HG02938 (cell line): ENCODE data around the gene LYPD6.

Source experiments
- ATAC-seq: cut with Tn5 transposase; IDR thresholded peaks from one replicate; pipeline ENCODE4 v1.9.1; 2021; ENCODE audit warnings: mild to moderate bottlenecking, moderate library complexity; ENCODE audit not compliant: unreplicated experiment

The LYPD6 gene

DNA sequence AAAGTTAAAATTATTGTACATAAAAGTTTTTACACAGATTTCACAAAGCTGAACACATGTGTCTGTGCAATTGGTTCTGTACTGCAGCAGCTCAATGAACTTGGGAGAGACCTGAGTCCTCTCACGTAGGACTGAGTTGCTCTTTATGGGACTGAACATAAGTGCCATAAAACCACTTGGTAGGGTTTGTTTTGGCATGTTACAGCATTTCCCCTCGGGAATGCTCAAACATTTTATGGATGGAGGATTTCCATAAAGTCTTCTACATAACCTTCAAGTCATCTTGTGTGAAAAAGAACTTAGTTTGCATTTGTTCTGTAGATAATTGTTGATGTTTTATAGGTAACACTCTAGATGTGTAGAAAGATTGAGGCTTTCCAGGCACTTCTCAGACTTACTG is 15.9 kb downstream of the LYPD6 start:
- no peak for ATAC-seq

DNA sequence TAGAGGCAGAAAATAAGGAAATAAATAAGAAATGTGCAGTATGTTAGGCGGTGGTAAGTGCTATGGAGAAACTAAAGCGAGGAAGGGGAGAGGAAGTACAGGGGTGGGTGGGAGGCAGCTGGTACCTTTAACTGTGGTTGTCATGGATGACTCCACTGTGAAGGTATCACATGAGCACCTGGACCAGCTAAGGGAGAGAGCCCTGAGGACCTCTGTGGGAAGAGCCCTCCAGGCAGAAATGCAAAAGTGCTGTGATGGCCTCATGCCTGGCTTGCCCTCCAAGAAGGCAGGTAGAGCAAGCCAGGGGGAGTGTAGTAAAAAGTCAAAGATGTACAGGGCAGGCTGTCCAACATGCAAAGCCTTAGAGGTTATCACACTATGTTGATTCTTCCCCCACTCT is 17.9 kb downstream of the LYPD6 start:
- ATAC-seq: no peak

DNA sequence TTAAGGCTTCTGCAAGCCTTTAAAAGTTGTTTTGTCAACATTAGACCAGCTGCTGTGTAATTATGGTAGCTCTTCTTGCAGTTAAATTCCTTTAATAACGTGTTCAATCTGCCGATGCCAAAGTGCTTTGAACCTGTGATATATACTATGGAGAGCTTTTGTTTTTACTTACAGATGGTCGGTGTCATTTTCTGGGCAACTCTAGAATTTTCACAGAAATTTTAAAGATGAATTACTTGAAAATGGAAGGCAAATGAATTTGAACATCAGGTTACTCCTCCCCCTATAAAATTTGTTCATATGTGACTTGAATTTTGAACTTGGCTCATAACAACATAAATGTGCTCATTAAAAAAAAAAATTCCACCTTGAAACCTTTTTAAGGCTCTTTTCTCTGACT is 23.0 kb downstream of the LYPD6 start:
- ATAC-seq: no peak

DNA sequence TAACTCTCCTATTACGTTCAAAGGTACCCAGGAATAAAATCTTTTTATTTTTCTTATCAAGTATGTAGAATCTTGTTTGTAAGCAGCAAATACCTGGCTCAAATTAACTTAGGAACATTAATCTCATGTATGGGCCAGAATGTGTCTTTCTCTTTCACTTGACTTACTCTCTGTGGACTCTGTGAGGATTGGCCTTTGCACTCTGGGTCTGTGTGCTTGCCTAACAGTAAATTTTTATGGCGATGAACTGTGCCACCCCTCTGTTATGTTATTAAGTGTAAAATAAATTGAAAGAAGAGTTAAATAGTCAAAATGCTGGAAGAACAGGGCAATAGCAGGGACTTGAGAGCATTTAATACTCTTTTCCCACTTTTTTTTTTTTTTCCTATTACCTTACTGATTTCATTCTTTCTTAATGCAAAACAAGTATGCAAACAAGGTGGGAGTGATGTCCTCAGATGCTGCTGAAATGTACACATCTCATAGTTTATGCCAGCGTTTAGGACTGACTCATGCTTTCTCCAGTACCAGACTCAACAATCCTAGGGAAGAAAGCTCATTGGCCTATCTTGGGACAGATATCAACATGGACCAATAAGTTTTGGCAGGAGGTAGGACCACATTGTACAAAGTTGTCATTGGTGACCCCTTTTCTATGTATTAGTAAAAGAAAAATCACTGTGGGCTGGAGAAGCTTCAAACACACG is 25.5 kb downstream of the LYPD6 start:
- ATAC-seq: no peak

DNA sequence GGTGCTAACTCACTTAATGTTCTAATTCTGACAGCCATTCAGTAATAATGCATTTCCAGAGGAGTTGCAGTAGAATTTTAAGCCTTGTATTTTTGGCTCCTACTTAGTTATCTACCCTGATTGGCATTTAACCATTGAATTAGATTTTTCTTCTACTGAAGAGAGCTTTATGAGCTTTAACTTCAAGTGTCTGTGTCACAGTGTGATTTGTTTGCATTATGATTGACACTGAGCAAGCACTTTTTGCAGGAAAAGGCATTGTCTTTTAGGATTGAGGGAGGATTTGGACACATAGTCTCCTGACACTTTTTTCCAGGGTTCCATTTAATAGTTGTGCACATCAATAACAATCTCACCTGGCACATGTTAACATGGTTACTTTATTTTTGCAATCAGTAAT is 26.7 kb downstream of the LYPD6 start:
- no peak for ATAC-seq

DNA sequence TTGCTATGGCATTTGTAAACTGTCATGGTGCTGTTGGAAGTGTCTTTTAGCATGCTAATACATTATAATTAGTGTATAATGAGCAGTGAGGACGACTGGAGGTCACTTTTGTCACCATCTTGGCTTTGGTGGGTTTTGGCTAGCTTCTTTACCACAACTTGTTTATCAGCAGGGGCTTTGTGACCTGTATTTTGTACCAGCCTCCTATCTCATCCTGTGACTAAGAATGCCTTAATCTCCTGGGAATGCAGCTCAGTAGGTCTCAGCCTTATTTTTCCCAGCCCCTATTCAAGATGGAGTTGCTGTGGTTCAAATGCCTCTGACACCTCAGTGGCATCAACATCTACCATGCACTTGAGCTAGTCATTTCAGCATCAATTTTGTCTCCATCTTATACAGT is 29.7 kb downstream of the LYPD6 start:
- ATAC-seq: no peak

DNA sequence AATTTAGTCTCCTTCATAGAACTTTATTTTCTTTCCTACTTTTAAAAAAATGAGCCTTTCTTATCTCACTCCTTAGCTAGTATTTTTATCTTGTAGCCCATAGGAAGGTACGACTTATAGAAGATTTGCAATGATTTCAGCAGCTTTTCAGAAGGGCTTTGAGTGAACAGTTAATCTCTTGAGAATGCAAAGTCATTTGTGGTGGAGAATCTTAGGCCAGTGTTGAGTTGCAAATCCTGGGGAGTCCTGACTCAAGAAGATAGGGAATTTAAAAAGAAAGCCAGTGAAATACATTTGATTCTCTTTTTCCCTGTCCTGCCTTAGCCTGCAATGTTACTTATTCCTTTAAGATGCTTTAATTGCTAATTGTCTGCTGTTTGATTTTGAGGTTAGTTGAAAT is 33.6 kb downstream of the LYPD6 start:
- no peak for ATAC-seq

DNA sequence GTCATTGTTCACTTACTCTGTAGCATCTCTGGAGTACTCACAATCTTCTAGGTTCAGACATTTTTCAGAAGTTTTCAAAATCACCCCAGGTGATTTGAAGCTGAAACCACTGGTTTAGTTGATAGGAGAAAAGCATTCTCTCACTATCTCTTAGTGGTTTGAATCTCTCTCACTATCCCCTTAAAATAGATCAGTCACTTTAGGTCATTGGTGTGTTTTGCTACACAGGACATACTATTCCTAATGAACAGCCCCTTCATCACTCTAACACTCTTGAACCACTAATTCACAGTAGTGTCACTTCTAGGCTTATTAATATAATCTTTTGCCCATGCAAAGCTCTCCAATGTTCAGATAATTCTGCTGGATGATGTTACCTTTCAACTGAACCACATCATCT is 34.5 kb downstream of the LYPD6 start:
- ATAC-seq: no peak

DNA sequence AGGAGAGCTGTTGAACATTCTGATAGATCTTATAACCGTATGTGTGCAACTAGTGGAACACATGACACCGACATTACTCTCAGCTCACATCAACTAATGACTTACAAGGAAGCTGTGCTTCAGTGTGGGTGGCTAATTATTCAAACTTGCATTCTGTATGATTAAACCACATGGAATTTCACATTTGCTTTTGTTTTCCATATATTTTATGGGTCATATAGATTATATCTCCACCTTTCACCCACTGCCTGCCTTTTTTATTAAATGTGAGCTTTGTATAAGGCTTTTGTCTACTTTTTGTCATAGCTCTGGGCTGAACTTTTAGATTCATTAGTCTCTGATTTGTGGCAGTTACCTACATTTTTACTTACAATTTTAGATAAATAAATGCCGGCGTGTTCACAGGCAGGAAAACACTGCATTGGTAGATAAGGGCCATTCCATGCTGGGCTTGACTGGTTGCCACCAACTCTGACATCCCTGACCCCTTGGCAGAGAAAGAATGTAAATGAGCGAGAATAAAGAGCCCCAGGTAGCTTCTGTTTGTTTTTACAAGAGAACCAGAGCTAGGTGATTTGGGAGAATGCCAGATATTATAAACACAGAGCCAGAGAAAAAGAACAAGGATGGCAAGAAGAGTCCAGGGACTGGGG is 35.7 kb downstream of the LYPD6 start:
- ATAC-seq: no peak

DNA sequence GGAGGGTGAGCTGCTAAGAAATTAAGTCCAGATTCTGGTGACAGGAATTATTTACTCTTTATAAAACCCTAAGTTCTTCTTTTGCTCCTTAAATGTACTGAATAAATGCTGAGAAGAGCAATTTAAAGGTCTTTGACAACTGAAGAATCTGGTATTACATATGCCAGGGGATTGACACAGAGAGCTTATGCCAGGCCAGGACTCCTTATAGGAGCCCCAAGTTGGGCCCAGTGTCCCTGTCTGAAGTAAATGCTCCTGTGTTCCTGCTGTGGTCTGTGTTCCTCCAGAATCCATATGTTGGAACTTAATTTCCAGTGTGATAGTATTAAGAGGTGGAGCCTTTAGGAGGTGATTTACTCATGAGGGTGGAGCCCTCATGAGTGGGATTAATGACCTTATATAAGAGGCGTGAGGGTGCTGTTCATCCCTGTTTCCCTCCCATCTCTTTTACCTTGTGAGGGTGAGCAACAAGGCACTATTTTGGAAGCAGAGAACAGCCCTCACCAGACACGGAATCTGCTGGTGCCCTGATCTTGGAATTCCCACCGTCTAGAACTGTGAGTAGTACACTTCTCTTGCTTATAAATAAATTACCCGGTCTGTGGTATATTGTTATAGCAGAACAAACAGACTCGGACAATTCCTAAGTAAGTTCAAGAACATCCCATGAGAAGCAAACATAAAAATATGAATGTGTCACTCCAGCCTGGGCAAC is 39.8 kb downstream of the LYPD6 start:
- ATAC-seq: no peak

DNA sequence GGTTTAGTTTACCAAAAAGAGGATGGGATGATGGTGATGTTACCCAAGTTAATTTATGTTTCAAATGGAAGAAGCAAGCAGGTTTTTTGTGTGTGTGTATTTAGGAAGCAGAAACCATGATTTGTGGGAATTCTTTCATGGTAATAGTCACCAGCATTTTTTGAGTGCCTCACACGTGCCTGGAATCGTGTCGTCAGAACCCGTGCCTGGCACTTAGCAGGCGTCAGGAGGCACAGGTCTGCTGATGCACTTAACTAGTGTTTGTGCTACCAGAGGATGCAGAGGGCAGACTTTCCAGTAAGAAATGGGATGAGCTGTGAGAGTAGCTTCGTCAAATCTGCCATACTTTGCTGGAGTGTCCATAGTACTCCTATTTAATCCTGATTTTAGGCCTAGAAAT is 41.1 kb downstream of the LYPD6 start:
- ATAC-seq: no peak

DNA sequence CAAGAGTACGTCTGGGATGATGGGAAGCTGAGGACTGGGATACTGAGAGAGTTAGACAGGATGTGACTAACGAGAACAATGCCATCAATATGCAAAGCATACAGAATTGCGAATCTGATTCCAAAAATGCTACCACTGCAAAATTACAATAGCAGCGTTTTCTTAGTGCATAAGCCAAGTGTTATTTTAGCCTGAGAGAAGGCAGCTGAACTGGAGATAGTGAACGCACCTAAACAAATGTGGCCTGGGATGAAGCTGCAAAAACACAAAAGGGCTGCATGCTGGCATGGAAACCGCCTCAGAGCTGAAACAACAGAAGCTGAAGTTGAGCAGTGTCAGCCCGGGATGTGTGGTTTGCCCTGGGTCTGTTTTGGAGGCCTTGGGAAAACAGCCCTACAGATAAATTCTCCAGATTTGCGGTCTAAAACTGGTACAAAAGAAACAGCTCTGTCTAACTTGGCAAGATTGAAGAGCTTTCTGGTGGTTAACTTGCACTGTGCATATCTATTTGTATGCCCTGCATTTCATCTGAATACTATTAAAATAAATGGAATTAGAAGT is 45.5 kb downstream of the LYPD6 start:
- no peak for ATAC-seq

DNA sequence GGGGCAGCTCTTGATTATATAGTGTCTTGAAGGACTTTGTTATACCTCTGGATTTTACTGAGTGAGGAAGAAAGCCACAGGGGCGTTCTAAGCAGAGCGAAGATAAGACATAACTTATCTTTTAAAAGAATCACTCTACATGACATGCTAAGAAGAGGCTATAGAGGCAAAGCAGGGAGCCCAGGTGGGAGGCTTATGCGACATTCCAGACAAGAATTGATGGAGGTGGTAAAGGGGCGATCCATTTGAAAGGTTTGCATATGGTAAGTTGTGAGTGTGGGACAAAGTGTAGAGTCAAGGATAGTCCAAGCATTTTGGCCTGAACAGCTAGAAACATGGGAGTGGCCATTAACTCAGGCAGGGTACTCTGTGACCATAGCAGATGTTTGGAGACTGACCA is 49.8 kb downstream of the LYPD6 start:
- ATAC-seq: no peak

DNA sequence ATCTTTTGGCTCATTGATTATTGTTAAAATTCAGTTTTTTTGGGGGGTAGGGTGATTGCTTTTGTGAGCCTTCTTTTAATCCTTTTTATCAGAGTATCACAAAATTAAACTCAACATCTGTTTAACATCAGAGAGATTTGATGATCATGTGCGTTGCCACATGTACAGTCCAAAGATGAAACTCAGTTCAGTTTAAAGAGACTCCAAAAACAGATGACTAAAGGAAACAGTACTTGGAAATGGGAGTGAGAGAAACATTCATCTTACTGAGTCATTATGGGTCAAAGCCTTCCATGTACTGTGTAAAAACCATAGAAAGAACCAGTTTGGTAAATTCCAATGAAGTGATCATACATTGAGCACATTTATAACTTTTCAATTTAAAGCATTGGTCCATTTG is 53.0 kb downstream of the LYPD6 start:
- no peak for ATAC-seq

DNA sequence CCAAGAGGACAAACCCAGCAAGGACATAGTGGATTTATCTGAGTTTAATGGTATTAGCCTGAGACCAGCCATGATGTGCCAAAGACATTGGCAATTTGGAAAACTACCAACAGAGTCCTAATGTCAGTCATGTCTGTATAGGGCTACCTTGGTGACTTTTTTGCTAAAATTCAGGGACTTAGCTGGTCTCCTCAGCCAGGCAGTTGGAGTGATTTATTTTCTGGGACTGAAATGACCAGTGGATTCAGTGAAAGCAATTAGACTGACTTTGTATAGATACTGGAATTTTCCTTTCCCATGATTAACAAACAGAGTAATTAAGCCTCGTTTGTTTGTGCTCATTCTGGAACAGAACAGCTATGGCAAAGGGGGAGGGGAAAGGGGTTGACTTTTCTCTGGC is 55.0 kb downstream of the LYPD6 start:
- ATAC-seq: no peak

DNA sequence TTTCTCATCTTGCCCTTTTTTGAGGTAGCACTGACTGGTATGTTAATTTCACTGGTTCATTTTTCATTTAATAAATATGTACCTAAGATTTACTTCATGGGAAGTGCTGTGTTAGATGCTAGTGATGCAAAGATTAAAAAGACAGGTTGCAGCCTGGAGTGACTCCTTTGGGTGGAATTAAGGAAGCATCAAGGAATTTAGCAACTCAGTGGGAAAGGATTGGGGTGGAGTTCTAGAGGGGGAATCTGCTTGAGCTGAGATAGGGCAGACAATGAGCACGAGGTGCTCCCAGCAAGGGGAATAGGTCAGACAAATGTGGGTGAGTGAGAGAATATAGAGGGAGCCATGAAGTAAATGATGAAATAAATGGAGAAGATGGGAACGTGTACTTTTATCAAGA is 57.0 kb downstream of the LYPD6 start:
- no peak for ATAC-seq

DNA sequence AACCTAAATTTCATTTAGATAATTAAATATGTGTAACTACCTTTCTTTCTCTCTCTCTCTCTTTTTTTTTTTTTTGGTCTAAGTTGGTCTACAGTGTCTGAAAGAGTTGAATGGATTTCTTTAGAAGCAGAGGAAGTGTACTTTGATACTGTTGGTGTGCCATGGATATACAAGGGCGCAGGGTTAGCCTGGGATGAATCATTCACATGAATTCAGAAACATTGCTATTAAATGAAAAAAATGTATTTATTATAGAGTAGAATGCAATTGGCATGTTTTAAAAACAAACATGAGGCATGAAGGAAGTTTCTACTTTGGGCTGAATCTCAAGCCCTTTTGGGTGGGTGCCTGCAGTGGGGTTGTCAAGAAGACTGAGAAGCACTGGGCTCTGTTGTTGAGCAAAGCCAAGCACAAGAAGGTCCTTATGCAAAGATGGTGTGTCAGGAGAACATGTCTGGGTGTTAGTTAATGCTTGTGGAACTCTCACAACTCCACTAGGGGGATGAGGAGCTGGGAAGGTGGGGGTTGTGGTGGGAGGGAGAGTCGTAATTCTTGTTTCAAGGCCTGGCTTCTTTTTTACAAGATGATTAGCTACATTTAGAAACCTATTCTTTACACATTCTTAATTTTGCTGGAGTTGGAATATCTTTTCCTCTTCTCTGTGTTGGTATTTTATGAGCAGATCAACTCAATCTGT is 57.9 kb downstream of the LYPD6 start:
- ATAC-seq: no peak

DNA sequence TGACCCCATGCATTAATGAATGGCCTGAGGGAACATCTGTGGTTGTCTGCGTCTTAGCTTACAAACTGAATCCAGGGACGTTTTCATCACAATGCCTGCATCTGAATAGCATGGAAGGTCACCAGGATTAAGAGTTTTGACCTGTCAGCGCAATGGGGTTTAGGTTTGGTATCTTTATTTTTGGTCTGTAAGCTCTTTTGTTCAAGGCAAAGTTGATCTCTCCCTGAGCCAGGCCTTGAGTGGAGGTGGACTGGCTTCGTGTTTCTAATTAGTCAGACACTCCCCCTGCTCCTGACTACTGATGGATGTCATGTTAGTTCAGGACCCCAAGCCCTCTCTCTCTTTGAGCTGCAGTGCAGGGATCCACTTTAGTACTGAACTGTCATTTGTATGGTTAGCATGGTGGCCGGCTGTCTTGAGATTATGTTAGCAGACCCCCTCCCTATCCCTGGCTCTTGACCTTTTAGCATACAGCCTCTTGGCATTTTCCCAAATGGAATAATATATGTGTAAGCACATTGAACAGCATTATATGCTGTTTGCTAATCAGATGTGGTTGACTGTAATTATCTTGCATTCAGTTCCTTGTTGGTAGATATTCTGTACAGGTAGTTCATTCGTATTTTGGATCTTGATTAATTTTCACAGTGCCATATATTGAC is 59.2 kb downstream of the LYPD6 start:
- no peak for ATAC-seq

DNA sequence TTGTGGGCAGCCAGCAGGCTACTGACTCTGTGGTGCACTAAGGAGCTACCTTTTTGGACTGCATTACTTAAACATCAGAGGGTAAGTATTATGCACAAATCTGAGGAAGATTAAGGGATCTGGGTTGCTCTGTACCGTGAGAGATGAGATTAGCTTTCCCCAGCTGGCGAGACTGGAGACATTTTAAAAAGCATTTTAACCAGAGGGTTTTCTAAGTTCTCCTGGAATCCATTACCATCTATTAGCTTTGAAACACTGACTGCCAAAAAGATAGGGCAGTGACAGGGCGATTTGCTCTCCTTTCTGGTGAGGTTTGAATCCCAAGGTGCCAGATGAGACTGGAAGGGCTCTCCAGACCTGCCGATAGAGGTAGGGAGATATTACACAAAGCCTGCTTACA is 63.2 kb downstream of the LYPD6 start:
- ATAC-seq: no peak

DNA sequence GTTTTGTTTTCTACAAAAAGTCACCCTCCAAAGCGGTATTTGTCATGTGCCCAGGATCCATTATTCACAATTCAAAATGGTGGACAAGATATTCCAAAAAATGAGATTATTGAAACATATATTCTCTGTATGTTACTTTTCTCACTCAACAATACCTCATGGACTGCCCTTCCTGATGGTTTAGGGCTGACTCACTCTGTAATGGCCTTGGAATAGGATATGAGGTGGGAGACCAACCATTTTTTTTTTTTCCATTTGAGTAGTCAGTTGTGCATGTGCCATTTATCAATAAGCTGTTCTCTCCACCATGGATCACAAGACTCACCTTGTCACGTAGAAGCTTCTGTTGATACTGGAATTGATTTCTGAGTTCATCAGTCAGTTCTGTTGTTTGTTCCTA is 64.5 kb downstream of the LYPD6 start:
- ATAC-seq: no peak
